ENCODE measurements around the gene IHH. TPM values are rescaled to one million over a fixed set of nuclear protein-coding genes. Genes with fewer than 3 reads are reported as not detected.

The IHH gene
- total RNA-seq, 1 donor from 2014 or later, result 0.16 TPM

DNA sequence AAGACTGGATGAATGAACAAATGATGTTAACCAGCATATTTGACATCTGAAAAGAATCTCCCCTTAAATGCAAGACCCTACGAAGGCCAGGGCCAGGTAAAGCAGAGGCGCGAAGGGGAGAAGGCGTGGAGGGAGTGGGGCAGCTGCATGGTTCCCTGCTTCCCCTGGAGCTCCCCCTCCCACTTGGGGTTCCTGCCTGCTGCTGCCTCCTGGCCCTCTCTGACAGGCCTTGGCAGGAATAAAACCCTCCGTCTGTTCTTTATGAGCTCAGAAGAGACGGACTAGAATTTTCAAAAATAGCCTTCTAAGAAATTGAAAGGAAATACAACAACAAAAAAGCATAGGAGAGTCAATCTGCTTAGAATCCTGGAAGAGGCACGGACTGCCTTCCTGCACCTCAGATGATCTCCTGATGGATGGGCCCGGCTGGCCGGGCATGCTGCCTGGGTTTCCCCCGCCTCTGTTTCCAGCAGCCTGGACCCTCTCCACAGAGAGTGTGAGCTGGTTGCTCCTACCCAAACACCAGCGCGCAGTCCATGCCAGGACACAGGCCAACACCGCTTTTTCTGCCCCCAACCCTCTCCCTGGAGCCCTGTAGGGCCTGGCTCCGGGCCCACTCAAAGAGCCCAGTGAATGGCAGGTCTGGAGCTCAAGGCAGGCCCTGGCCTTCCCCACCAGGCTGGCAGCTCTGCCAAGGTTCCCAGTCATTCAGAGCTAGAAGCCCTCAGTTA is 43.4 kb downstream of the IHH start:
- Mint-ChIP-seq H3K27ac (ENCODE audit: unreplicated experiment) (no peak overlapping the region), H3K4me1 (no peaks in the 10 kb centered on the region), H3K9me3 (no peaks in the 10 kb centered on the region), H3K4me3 (no peak overlapping the region), H3K27me3 (ENCODE audit: low read depth) (peaks cover 50% of the 10 kb centered on the region), H3K36me3 (ENCODE audit: low read depth) (no peaks in the 10 kb centered on the region)
- no peak for DNase-seq (ENCODE audit: low read depth, low spot score)
- TF ChIP-seq CTCF (conservative IDR thresholded peaks at IDR 0.05), result no peak

DNA sequence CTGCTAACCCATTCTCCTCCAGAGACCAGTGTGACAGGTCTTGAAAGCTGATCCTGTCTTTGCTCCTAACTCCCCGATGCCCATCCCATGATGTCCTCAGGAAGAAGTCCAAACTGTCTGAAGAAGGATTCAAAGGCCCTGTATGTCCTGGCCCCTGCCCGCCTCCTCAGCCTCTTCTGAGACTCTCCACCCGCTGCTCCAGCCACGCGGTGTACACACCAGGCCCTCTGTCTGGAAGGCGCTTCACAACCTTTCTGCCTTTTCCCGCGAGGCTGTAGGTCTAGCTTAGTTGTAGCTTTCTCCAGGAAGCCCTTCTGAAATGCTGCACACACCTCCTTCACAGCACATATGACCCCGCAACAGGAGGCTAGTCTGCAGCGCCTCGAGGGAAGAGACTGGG is 44.0 kb downstream of the IHH start:
- Mint-ChIP-seq H3K4me1 (no peaks in the 10 kb centered on the region), H3K4me3 (no peak overlapping the region), H3K27ac (ENCODE audit: unreplicated experiment) (no peak overlapping the region), H3K27me3 (ENCODE audit: low read depth) (peaks cover 54% of the 10 kb centered on the region), H3K36me3 (ENCODE audit: low read depth) (no peaks in the 10 kb centered on the region), H3K9me3 (no peaks in the 10 kb centered on the region)
- no peak for DNase-seq (ENCODE audit: low read depth, low spot score)
- no peak for TF ChIP-seq CTCF (conservative IDR thresholded peaks at IDR 0.05)

DNA sequence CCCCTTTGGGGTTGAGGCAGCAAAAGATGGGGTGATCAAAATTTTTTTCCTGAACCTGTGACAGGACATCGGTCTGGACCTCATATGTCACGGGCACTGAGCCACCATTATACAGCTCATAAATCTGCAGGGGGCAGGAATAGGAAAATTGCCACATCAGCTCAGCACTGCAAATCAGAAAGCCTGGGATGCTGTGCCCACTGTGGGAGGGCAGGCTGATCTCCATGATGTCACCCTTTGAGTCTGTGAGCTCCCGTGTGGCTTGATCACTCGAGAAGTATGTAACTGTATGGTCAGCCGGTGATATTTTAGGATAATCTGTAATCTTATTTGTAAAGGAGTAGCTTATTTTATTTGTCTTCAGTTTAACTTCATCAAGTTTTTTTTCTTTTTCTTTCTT is 49.8 kb downstream of the IHH start:
- TF ChIP-seq CTCF (conservative IDR thresholded peaks at IDR 0.05), result no peak
- Mint-ChIP-seq H3K4me1 (no peaks in the 10 kb centered on the region), H3K27me3 (ENCODE audit: low read depth) (peaks cover 85% of the 10 kb centered on the region), H3K27ac (ENCODE audit: unreplicated experiment) (no peak overlapping the region), H3K9me3 (no peaks in the 10 kb centered on the region), H3K4me3 (no peak overlapping the region), H3K36me3 (ENCODE audit: low read depth) (no peaks in the 10 kb centered on the region)
- no peak for DNase-seq (ENCODE audit: low read depth, low spot score)

GRCh38 chr2:219010162-219010756 is 50.5 kb downstream of the IHH start:
- Mint-ChIP-seq H3K27me3 (ENCODE audit: low read depth) (peaks cover 85% of the 10 kb centered on the region), H3K36me3 (ENCODE audit: low read depth) (no peaks in the 10 kb centered on the region), H3K4me1 (no peaks in the 10 kb centered on the region), H3K4me3 (no peak overlapping the region), H3K9me3 (no peaks in the 10 kb centered on the region), H3K27ac (ENCODE audit: unreplicated experiment) (no peak overlapping the region)
- DNase-seq (ENCODE audit: low read depth, low spot score), result no peak
- peak; percentile 57 for TF ChIP-seq CTCF (conservative IDR thresholded peaks at IDR 0.05)

DNA sequence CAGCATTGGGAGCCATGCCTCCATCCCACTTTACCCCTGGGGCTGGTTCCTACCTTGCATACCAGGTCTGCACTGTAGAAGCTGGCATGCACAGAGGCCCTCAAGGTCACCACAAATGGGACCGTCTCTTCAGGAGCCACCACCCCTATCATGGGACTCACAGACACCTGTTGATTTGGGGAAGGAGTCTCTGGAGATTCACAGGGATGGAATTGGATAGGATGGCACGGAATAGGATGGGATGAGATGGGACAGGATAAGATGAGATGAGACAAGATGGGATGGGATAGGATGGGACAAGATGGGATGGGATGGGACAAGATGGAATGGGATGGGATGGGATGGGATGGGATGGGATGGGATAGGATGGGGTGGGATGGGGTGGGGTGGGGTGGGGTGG is 51.4 kb downstream of the IHH start:
- Mint-ChIP-seq H3K9me3 (no peaks in the 10 kb centered on the region), H3K27me3 (ENCODE audit: low read depth) (peaks cover 88% of the 10 kb centered on the region), H3K36me3 (ENCODE audit: low read depth) (no peaks in the 10 kb centered on the region), H3K4me3 (no peak overlapping the region), H3K27ac (ENCODE audit: unreplicated experiment) (no peak overlapping the region), H3K4me1 (no peaks in the 10 kb centered on the region)
- TF ChIP-seq CTCF (conservative IDR thresholded peaks at IDR 0.05), result no peak
- DNase-seq (ENCODE audit: low read depth, low spot score), result no peak

Small RNA genes within 50 kb of the gene (microRNA-seq; reads per million reads assigned to microRNA genes)
- gene MIR3131, result 7.7 reads per million, percentile 11 among the genes with 10 or more reads in this experiment

Other genes with a start within 250 kb of the IHH start
- not detected in 2 replicates for gene PRKAG3, start 229.1 kb downstream of the IHH start, total RNA-seq
- not detected in 2 replicates for gene WNT6, start 201.1 kb downstream of the IHH start, total RNA-seq
- not detected in 2 replicates for gene WNT10A, start 180.1 kb downstream of the IHH start, total RNA-seq
- gene CDK5R2, start 101.3 kb downstream of the IHH start, total RNA-seq, result 1.7 and 1.9 TPM in 2 replicates
- not detected in 2 replicates for gene FEV, start 75.7 kb downstream of the IHH start, total RNA-seq
- gene CRYBA2, start 67.5 kb downstream of the IHH start, total RNA-seq, result not detected in 2 replicates
- gene CFAP65, start 19.4 kb downstream of the IHH start, total RNA-seq, result 0.93 and 1.4 TPM in 2 replicates
- gene NHEJ1, start 99.9 kb upstream of the IHH start, total RNA-seq, result 23.5 and 26.8 TPM in 2 replicates
- 0.34 and 1.5 TPM in 2 replicates for gene SLC23A3, start 109.1 kb upstream of the IHH start, total RNA-seq
- gene CNPPD1, start 116.0 kb upstream of the IHH start, total RNA-seq, result 39.9 and 42.1 TPM in 2 replicates
- gene RETREG2, start 117.4 kb upstream of the IHH start, total RNA-seq, result 84.6 and 86.0 TPM in 2 replicates
- 26.6 and 30.1 TPM in 2 replicates for gene ZFAND2B, start 145.9 kb upstream of the IHH start, total RNA-seq
- gene ABCB6, start 158.0 kb upstream of the IHH start, total RNA-seq, result 35.9 and 39.1 TPM in 2 replicates
- gene ATG9A, start 168.7 kb upstream of the IHH start, total RNA-seq, result 41.2 and 42.0 TPM in 2 replicates
- 36.4 and 40.3 TPM in 2 replicates for gene ANKZF1, start 168.9 kb upstream of the IHH start, total RNA-seq
- 11.2 and 12.7 TPM in 2 replicates for gene GLB1L, start 184.5 kb upstream of the IHH start, total RNA-seq
- gene STK16, start 184.6 kb upstream of the IHH start, total RNA-seq, result 28.5 and 31.2 TPM in 2 replicates
- gene TUBA4B, start 192.3 kb upstream of the IHH start, total RNA-seq, result not detected in 2 replicates
- 0.14 TPM in 1 of 2 replicates, not detected in the other for gene TUBA4A, start 193.0 kb upstream of the IHH start, total RNA-seq
- 59.2 and 59.7 TPM in 2 replicates for gene DNAJB2, start 218.4 kb upstream of the IHH start, total RNA-seq
- gene PTPRN, start 248.5 kb upstream of the IHH start, total RNA-seq, result 3.2 and 4.1 TPM in 2 replicates